Gastroesophageal sphincter (tissue), 4 donors: ENCODE measurements around the gene SCLY. TPM values are rescaled to one million over a fixed set of nuclear protein-coding genes. Genes with fewer than 3 reads are reported as not detected.

Experiments
- ATAC-seq: fragments of 150-250 bp; one replicate; pipeline ENCODE4 v1.9.1; 2016; ENCODE audit warnings: mild to moderate bottlenecking, moderate library complexity
- H3K27ac ChIP-seq, 4 donors: fragments of 200-600 bp; sonication (generic) in 3 of 4; 1 replicate in 3 of 4; 2 replicates in 1 of 4; pipeline ENCODE4 v1.5.1; 2016 to 2019
- H3K27me3 ChIP-seq: fragments of 200-600 bp; sonication (generic); one replicate; pipeline ENCODE4 v1.5.1; 2019
- H3K36me3 ChIP-seq, 2 donors: fragments of 200-600 bp; sonication (generic); one replicate each; pipeline ENCODE4 v1.5.1; 2019; ENCODE audit warnings: control low read depth in 1 of 2
- H3K4me1 ChIP-seq, 3 donors: fragments of 200-600 bp; sonication (generic); 1 replicate in 2 of 3; 2 replicates in 1 of 3; pipeline ENCODE4 v1.5.1; 2016 to 2019; ENCODE audit warnings: control low read depth in 2 of 3
- H3K4me3 ChIP-seq, 2 donors: fragments of 200-600 bp; sonication (generic); one replicate each; pipeline ENCODE4 v1.5.1; 2019; ENCODE audit warnings: mild to moderate bottlenecking in 1 of 2, moderate library complexity in 1 of 2
- H3K9me3 ChIP-seq, 3 donors: fragments of 200-600 bp; sonication (generic); one replicate each; pipeline ENCODE4 v1.5.1; 2017 to 2019; ENCODE audit warnings: control low read depth in 2 of 3
- EP300 ChIP-seq: sonication (generic); formaldehyde crosslinking; IDR thresholded peaks from one replicate; pipeline ENCODE4 v1.6.1; 2017; ENCODE audit warnings: antibody characterized with exemption, mild to moderate bottlenecking
- POLR2A ChIP-seq, 2 donors: fragments of 450-650 bp; IDR thresholded peaks; one replicate each; pipeline ENCODE4 v1.6.1; 2017; ENCODE audit warnings: antibody characterized with exemption in 2 of 2, mild to moderate bottlenecking in 2 of 2, moderate library complexity in 1 of 2
- POLR2AphosphoS5 ChIP-seq: sonication (generic); formaldehyde crosslinking; IDR thresholded peaks from one replicate; pipeline ENCODE4 v1.6.1; 2017; ENCODE audit warnings: antibody characterized with exemption
- WGBS, 2 donors: methylation state at CpG; one replicate each; pipeline ENCODE4 v1.1.5; 2018; ENCODE audit warnings: low coverage in 1 of 2; 5-methylcytosine and 5-hydroxymethylcytosine counted together
- total RNA-seq, 4 donors: library from RNA; depleted of rRNA; stranded (reverse); fragments of >200 nt; gene quantifications; one replicate each; pipeline ENCODE4 v1.1.0, GENCODE V29; 2016
- TF ChIP-seq, protein P1 (sequence below), 4 experiments: fragments of 200-600 bp in 2 of 4; fragments of 450-650 bp in 2 of 4; sonication (generic) in 1 of 4; IDR thresholded peaks; one replicate each; pipeline ENCODE4 v1.5.1; 2017 to 2019; ENCODE audit warnings: antibody characterized with exemption in 4 of 4, mild to moderate bottlenecking in 2 of 4, moderate library complexity in 2 of 4

Gene SCLY
- total RNA-seq, 4 donors from 2014 or later, result 14.2 to 23.2 (median 16.5) TPM

- H3K36me3 ChIP-seq, result peaks cover 0 to 3% of the 10 kb centered on the region in 2 donors
- WGBS, 2 donors, result 65 to 72% methylated on average over 3 of the region's 3 CpGs
- no peak for ATAC-seq
- H3K4me1 ChIP-seq, result peaks cover 0 to 28% (median 4%) of the 10 kb centered on the region in 3 donors
- H3K4me3 ChIP-seq, result peak overlapping the region in 1 of 2 donors; percentile 93
- no peaks in the 10 kb centered on the region for H3K9me3 ChIP-seq
- H3K27ac ChIP-seq, result no peak overlapping the region
- TF ChIP-seq POLR2AphosphoS5 (no peak), POLR2A (IDR thresholded peaks at IDR 0.05) (no peak), EP300 (no peak)
- TF ChIP-seq, protein P1, sequence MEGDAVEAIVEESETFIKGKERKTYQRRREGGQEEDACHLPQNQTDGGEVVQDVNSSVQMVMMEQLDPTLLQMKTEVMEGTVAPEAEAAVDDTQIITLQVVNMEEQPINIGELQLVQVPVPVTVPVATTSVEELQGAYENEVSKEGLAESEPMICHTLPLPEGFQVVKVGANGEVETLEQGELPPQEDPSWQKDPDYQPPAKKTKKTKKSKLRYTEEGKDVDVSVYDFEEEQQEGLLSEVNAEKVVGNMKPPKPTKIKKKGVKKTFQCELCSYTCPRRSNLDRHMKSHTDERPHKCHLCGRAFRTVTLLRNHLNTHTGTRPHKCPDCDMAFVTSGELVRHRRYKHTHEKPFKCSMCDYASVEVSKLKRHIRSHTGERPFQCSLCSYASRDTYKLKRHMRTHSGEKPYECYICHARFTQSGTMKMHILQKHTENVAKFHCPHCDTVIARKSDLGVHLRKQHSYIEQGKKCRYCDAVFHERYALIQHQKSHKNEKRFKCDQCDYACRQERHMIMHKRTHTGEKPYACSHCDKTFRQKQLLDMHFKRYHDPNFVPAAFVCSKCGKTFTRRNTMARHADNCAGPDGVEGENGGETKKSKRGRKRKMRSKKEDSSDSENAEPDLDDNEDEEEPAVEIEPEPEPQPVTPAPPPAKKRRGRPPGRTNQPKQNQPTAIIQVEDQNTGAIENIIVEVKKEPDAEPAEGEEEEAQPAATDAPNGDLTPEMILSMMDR (IDR thresholded peaks at IDR 0.05), result no peak
- peaks cover 8% of the 10 kb centered on the region for H3K27me3 ChIP-seq
Measured at GRCh38 chr2:238059505-238059904, 1.3 kb upstream of the SCLY start.

DNA sequence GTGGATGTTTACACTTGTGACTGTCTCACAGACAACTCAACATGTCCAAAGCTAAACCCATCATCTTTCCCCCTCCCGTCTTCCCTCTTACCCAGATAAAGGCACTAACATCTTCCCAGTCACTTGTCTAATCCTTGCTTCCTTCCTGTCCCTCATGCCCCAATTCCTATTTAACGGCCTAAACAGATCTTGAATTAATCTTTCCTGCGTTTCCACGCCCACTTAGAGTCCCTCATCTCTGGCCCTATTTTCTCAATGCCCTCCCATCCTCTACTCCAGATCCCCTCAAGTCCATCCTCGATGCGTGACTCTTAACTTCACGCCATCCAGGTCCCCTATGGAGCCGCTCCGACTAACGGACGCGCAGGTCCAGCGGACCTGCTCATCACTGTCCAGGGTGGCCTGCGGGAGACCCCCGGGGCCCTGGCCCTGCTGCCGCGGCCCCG, 682 bp upstream of the SCLY start:
- ATAC-seq, result no peak
- Histone ChIP-seq H3K27ac (peak overlapping the region; percentile 39 to 94 (median 92)), H3K4me3 (peak overlapping the region; percentile 47 to 93), H3K4me1 (peaks cover 0 to 28% (median 4%) of the 10 kb centered on the region in 3 donors), H3K36me3 (peaks cover 0 to 9% of the 10 kb centered on the region in 2 donors), H3K9me3 (no peaks in the 10 kb centered on the region), H3K27me3 (peaks cover 3% of the 10 kb centered on the region)
- WGBS, 2 donors, result 0% methylated on average over 5 to 10 of the region's 18 CpGs
- TF ChIP-seq EP300 (no peak), POLR2AphosphoS5 (no peak), POLR2A (IDR thresholded peaks at IDR 0.05) (no peak)
- TF ChIP-seq, protein P1 (IDR thresholded peaks at IDR 0.05), result no peak

DNA sequence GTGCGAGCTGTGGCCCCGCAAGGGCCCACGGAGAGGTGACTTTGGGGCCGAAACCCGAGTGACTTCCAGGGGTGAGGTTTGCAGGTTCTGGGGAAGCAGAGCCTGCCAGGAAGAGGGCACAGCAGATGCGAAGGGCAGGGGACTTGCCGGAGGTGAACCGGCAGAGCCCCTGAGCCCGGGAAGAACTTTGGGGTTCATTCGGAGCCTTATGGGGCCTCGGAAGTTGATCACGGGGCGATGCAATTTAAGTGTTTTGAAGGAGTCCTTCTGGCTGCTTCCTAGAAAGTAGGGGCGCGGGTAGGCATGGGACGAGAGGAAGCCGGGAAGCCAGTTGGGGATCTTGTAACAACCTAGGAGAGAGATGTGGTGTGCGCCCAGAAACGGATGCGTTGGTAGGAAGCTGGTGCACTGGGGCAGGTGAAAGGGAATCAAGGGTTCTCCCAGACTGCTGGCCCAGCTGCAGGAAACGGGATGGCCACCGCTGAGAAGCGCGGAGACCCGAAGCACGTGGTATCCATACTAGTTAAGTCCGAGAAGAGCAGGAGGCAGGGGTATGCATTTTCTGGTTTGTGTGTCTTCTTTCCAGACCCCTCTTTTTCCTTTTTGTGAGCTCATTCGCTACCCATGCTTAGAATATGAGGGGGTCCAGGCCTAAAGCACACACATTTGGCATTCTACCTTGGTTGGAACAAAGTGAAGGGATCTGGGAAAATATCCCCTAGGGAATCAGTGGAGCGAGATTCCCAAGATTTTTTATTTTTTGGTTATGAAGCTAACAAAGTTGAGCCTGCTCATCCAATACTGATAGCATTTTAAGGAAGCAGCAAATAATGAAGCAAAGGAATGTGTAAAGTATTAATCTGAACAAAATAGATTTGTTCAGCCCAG, 758 bp downstream of the SCLY start:
- no peak for ATAC-seq
- Histone ChIP-seq H3K9me3 (no peaks in the 10 kb centered on the region), H3K4me1 (peaks cover 0 to 28% (median 4%) of the 10 kb centered on the region in 3 donors), H3K36me3 (peaks cover 0 to 21% of the 10 kb centered on the region in 2 donors), H3K27ac (peak overlapping the region; percentile 2 to 94 (median 92)), H3K4me3 (peak overlapping the region; percentile 47 to 93), H3K27me3 (no peaks in the 10 kb centered on the region)
- TF ChIP-seq POLR2A (IDR thresholded peaks at IDR 0.05) (no peak), POLR2AphosphoS5 (no peak), EP300 (no peak)
- TF ChIP-seq, protein P1 (IDR thresholded peaks at IDR 0.05), result no peak
- WGBS, 2 donors, result 3 to 5% methylated on average over 19 to 22 of the region's 29 CpGs

DNA sequence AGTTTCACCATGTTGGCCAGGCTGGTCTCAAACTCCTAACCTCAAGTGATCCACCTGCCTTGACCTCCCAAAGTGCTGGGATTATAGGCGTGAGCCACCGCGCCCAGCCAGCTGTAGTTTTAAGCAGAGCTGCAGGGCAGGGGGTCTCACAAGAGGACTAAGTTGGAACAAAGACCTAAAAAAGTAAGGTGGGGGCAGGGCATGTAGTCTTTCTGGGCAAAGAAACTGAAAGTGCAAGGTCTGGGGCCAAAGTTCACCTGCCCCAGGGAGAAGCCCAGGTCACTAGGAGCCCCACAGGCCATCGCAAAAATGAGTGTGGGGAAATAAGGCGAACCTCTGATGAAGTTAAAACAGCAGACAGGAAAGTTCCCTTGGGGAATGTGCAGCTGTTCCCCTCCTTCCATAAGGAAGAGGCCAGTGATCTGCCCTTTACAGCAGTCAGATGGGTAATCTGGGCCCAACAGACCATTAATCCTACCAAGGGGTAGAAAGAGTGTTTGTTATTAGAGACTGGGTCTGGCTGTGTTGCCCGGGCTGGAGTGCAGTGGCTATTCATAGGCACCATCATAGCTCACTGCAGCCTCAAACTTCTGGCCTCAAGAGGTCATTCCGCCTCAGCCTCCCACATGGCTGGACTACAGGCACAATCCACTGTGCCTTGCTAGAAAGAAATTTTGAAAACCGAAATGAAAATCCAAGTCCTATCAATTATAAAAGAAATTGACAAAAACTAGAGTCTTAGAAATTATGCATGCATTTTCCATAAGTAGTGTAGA, 2.8 kb downstream of the SCLY start:
- Histone ChIP-seq H3K4me1 (peaks cover 0 to 28% (median 4%) of the 10 kb centered on the region in 3 donors), H3K27ac (no peak overlapping the region), H3K9me3 (no peaks in the 10 kb centered on the region), H3K4me3 (no peak overlapping the region), H3K36me3 (peaks cover 0 to 42% of the 10 kb centered on the region in 2 donors), H3K27me3 (no peaks in the 10 kb centered on the region)
- no peak for ATAC-seq
- WGBS, 2 donors, result 88 to 100% methylated on average over 3 to 4 of the region's 8 CpGs
- TF ChIP-seq POLR2A (IDR thresholded peaks at IDR 0.05) (no peak), EP300 (no peak), POLR2AphosphoS5 (no peak)
- TF ChIP-seq, protein P1 (IDR thresholded peaks at IDR 0.05), result no peak
